Right lobe of liver (tissue), 4 donors: Measurements from ENCODE around the gene GAS2L1.

Experiments used
- POLR2A ChIP-seq: fragments of 450-650 bp; IDR thresholded peaks from one replicate; pipeline ENCODE4 v1.6.1; 2017; ENCODE audit warnings: antibody characterized with exemption, mild to moderate bottlenecking
- TF ChIP-seq, protein P1 (sequence below), 4 donors: fragments of 200-600 bp in 3 of 4; fragments of 450-650 bp in 1 of 4; IDR thresholded peaks; one replicate each; pipeline versions ENCODE4 v1.5.1 to v1.8.0; 2016 to 2022; ENCODE audit warnings: antibody characterized with exemption in 4 of 4, mild to moderate bottlenecking in 2 of 4
- donor health status: DM: no; HTN: no; CAD: no.
- donor health status: DM: no; HTN: no; CAD: no.
- donor health status: DM: no; HTN: yes; CAD: no.

DNA sequence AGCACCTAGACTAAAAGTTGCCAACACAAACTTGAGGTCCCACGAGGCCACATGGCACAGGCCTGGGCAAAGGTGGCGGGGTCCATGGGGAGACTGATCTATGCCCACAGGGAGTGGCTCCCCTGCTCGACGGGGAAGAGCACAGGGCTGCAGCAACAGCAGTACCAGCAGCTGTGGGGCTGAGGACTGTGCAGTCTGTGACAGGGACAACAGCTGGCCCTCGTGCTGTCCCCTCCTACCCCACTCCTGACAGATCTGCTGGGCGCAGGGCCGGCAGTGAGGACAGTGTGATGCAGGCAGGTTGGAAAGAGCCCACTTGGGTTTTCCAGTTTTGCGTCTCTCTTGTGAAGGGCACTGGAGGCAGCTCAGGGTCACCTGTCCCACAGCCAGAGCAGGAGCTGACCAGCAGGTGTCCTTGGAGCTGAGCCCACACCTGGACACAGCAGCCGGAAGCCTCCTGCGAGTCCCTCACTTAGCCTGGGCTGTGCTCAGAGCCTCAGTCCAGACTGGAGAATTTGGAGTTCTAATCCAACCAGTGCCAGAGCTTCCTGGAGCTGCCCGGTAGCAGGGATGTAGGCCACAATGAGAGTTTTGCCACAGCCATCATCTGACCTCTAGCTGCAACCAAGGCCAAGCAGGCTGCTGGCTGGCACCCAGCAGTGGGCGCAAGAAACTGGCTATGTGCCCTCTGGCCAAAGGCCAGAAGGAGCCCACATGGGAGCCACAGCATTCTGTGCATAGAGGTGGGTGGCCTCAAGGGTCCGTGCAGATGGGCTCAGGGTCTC lies 3.6 kb upstream of the GAS2L1 start:
- TF ChIP-seq POLR2A: no peak
- TF ChIP-seq, protein P1, sequence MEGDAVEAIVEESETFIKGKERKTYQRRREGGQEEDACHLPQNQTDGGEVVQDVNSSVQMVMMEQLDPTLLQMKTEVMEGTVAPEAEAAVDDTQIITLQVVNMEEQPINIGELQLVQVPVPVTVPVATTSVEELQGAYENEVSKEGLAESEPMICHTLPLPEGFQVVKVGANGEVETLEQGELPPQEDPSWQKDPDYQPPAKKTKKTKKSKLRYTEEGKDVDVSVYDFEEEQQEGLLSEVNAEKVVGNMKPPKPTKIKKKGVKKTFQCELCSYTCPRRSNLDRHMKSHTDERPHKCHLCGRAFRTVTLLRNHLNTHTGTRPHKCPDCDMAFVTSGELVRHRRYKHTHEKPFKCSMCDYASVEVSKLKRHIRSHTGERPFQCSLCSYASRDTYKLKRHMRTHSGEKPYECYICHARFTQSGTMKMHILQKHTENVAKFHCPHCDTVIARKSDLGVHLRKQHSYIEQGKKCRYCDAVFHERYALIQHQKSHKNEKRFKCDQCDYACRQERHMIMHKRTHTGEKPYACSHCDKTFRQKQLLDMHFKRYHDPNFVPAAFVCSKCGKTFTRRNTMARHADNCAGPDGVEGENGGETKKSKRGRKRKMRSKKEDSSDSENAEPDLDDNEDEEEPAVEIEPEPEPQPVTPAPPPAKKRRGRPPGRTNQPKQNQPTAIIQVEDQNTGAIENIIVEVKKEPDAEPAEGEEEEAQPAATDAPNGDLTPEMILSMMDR (IDR thresholded peaks at IDR 0.05): peak in 2 of 4 donors; percentile 10 to 12
